ENCODE data around the gene TAS1R3.

The TAS1R3 gene

DNA sequence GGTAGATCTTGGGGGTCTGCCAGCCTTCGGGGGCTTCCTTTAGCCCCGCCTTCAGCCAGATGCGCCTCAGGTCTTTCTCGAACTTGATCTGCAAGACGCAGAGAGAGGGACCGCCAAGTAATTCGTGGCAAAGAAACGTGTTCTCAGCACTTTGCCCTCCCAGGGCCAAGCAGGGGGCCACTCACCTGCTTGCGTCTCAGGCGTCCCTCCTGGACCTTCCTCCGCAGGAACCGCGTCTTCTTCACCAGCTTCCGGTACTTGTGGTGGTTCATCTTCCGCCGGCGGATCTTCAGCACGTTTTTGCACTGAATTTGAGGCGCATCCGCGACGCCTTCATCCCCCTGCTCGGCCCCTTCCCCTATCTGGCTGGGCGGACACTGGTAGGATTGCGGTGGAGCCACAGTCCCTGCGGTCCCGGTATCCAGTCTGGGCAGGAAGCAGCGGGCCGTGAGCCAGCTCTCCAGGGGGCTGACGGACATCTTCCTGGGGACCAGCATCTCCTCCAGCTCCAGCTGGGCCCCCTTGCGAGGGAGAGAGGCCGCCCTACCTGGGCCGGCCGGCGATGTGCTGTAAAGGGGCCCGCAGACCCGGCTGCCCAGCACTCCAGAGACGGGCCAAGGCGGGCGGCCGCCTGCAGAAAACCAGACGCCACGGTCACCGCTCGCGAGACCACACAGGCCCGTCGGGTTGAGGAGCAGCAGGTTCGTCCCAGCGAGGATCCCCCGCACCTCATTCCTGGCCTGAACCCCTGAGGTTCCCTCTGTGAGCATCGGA lies 42.9 kb downstream of the TAS1R3 start:
- Histone ChIP-seq H3K27me3 (ENCODE audit: insufficient read depth, poor library complexity, severe bottlenecking) (no peaks in the 10 kb centered on the region), H3K4me3 (replicated peaks; ENCODE audit: insufficient read depth, low read length) (peak overlapping the region; percentile 98), H3K27ac (replicated peaks) (peak overlapping the region; percentile 91)
- TF ChIP-seq POLR2AphosphoS5 (IDR thresholded peaks at IDR 0.05; ENCODE audit: low read depth) = no peak
- TF ChIP-seq, protein P1, sequence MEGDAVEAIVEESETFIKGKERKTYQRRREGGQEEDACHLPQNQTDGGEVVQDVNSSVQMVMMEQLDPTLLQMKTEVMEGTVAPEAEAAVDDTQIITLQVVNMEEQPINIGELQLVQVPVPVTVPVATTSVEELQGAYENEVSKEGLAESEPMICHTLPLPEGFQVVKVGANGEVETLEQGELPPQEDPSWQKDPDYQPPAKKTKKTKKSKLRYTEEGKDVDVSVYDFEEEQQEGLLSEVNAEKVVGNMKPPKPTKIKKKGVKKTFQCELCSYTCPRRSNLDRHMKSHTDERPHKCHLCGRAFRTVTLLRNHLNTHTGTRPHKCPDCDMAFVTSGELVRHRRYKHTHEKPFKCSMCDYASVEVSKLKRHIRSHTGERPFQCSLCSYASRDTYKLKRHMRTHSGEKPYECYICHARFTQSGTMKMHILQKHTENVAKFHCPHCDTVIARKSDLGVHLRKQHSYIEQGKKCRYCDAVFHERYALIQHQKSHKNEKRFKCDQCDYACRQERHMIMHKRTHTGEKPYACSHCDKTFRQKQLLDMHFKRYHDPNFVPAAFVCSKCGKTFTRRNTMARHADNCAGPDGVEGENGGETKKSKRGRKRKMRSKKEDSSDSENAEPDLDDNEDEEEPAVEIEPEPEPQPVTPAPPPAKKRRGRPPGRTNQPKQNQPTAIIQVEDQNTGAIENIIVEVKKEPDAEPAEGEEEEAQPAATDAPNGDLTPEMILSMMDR (IDR thresholded peaks at IDR 0.05; ENCODE audit: insufficient read depth, low read length) = no peak
- TF ChIP-seq GABPA (IDR thresholded peaks at IDR 0.05; ENCODE audit: low read depth) = no peak
- TF ChIP-seq SPI1 (IDR thresholded peaks at IDR 0.05; ENCODE audit: borderline replicate concordance, low read depth) = no peak
- no peak for TF ChIP-seq REST (IDR thresholded peaks at IDR 0.05; ENCODE audit: insufficient replicate concordance, low read depth)
- no peak for DNase-seq (ENCODE audit: low read depth in 1 of 2, low spot score in 1 of 2)

GRCh38 chr1:1374589-1374928 lies 43.5 kb downstream of the TAS1R3 start:
- TF ChIP-seq POLR2AphosphoS5 (IDR thresholded peaks at IDR 0.05; ENCODE audit: low read depth) = no peak
- no peak for TF ChIP-seq SPI1 (IDR thresholded peaks at IDR 0.05; ENCODE audit: borderline replicate concordance, low read depth)
- TF ChIP-seq, protein P1 (IDR thresholded peaks at IDR 0.05; ENCODE audit: insufficient read depth, low read length) = no peak
- no peak for TF ChIP-seq GABPA (IDR thresholded peaks at IDR 0.05; ENCODE audit: low read depth)
- TF ChIP-seq REST (IDR thresholded peaks at IDR 0.05; ENCODE audit: insufficient replicate concordance, low read depth) = no peak
- H3K27ac ChIP-seq (replicated peaks) = peak overlapping the region; percentile 91
- no peaks in the 10 kb centered on the region for H3K27me3 ChIP-seq (ENCODE audit: insufficient read depth, poor library complexity, severe bottlenecking)
- peak overlapping the region; percentile 98 for H3K4me3 ChIP-seq (replicated peaks; ENCODE audit: insufficient read depth, low read length)
- peak; percentile 16 to 47 for DNase-seq (ENCODE audit: low read depth in 1 of 2, low spot score in 1 of 2)

DNA sequence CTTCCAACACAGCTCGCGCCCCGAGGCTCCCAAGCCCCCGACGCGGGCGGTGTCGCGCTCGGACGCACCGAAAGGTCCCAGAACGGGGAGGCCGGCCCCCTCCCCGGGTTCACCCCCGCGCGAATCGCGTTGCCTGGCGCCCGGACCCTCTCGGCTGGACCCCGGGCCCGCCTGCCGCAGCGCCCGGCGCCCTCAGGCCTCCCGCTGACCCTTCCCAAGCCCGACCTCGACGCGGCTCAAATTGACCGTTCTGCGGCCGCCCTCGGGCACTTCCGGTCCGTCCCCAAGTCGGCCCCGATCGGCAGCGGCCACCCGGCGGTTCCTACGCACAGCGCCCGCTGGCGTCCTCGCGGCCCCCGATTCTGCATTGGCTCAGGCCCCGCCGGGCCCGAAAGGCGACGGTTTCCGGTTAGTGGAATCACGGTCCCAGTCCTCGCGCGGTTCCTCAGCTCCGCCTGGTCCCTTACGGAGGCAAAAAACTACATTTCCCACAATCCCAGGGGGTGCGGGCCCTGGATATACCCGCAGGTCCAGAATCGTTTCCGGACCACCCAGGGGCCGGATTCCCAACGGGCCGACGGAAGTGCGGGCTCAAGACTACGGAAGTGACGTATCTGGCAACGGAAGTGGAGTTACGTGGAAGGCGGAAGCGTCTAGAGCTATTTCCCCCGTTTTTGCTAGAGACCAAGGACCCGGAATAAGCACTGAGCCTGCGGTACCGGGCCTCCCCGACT lies 44.0 kb downstream of the TAS1R3 start, which contains the start of gene AURKAIP1:
Gene AURKAIP1 (minus strand): TSS at position 279 of the 734 bp plus-strand sequence. CDS start 451 bp downstream, outside the sequence.
- H3K27me3 ChIP-seq (ENCODE audit: insufficient read depth, poor library complexity, severe bottlenecking) = no peaks in the 10 kb centered on the region
- no peak for TF ChIP-seq REST (IDR thresholded peaks at IDR 0.05; ENCODE audit: insufficient replicate concordance, low read depth)
- peak; percentile 99 for TF ChIP-seq GABPA (IDR thresholded peaks at IDR 0.05; ENCODE audit: low read depth)
- peak; percentile 81; the same call in 1 of the 2 replicates for TF ChIP-seq SPI1 (IDR thresholded peaks at IDR 0.05; ENCODE audit: borderline replicate concordance, low read depth)
- peak; percentile 76 for TF ChIP-seq POLR2AphosphoS5 (IDR thresholded peaks at IDR 0.05; ENCODE audit: low read depth)
- TF ChIP-seq, protein P1 (IDR thresholded peaks at IDR 0.05; ENCODE audit: insufficient read depth, low read length) = no peak
- peak within 1 kb of the TSS; percentile 98 for H3K4me3 ChIP-seq (replicated peaks; ENCODE audit: insufficient read depth, low read length)
- peak within 1 kb of the TSS; percentile 91 for H3K27ac ChIP-seq (replicated peaks)
- DNase-seq (ENCODE audit: low read depth in 1 of 2, low spot score in 1 of 2) = peak; percentile 99 to 100

Data from HL-60 (cell line).